K562 (cell line): ENCODE results near the gene SLC39A3. TPM values are rescaled to one million over a fixed set of nuclear protein-coding genes. Genes with fewer than 3 reads are reported as not detected.

Source experiments
- ATF1 ChIP-seq, 2 experiments: fragments of 450-650 bp in 1 of 2; IDR thresholded peaks; 2 replicates each; pipeline ENCODE4 v1.6.1; 2016; ENCODE audit warnings: missing compliant biosample characterization in 1 of 2, missing genetic modification characterization in 1 of 2
- COPS2 ChIP-seq: fragments of 450-650 bp; conservative IDR thresholded peaks from 2 replicates; pipeline ENCODE4 v1.6.1; 2016; ENCODE audit warnings: mild to moderate bottlenecking, moderate library complexity
- CREM ChIP-seq: IDR thresholded peaks from 2 replicates; pipeline ENCODE4 v1.6.1; 2014; ENCODE audit warnings: antibody characterized with exemption, low read depth
- E4F1 ChIP-seq: fragments of 250-450 bp; sonication (Bioruptor Pico); IDR thresholded peaks from 2 replicates; pipeline ENCODE4 v1.5.0; 2021; ENCODE audit warnings: mild to moderate bottlenecking, borderline replicate concordance
- ELK1 ChIP-seq: sonication (generic); formaldehyde crosslinking; IDR thresholded peaks from 2 replicates; pipeline ENCODE4 v1.8.1; 2022; ENCODE audit warnings: missing genetic modification reagents
- EZH2 ChIP-seq: IDR thresholded peaks from 2 replicates; pipeline ENCODE4 v1.6.1; 2012; ENCODE audit warnings: low read depth, mild to moderate bottlenecking, inconsistent platforms, low read length, borderline replicate concordance
- HDAC3 ChIP-seq: fragments of 450-650 bp; IDR thresholded peaks from 2 replicates; pipeline ENCODE4 v1.6.1; 2018; ENCODE audit warnings: borderline replicate concordance, mild to moderate bottlenecking, moderate library complexity; ENCODE audit not compliant: partially characterized antibody
- KDM4B ChIP-seq, 2 experiments: fragments of 450-650 bp in 1 of 2; sonication (generic) in 1 of 2; IDR thresholded peaks; 2 replicates each; pipeline ENCODE4 v1.6.1; 2016 to 2017; ENCODE audit warnings: borderline replicate concordance in 2 of 2, antibody characterized with exemption in 1 of 2, low read depth in 1 of 2, mild to moderate bottlenecking in 1 of 2
- KHSRP ChIP-seq: fragments of 450-650 bp; IDR thresholded peaks from 2 replicates; pipeline ENCODE4 v1.6.1; 2017
- L3MBTL2 ChIP-seq: fragments of 450-650 bp; IDR thresholded peaks from 2 replicates; pipeline ENCODE4 v1.6.1; 2016; ENCODE audit warnings: mild to moderate bottlenecking, moderate library complexity
- RBM22 ChIP-seq: fragments of 200-400 bp; formaldehyde crosslinking; IDR thresholded peaks from 2 replicates; pipeline ENCODE4 v1.6.1; 2018; ENCODE audit warnings: low read length, low read depth; ENCODE audit not compliant: poor library complexity, severe bottlenecking
- SIRT6 ChIP-seq: IDR thresholded peaks from one replicate; pipeline ENCODE4 v1.6.1; 2012; ENCODE audit warnings: low read depth, mild to moderate bottlenecking, control low read depth, inconsistent platforms, low read length, moderate library complexity
- SMARCC2 ChIP-seq: fragments of 450-650 bp; IDR thresholded peaks from 2 replicates; pipeline ENCODE4 v1.6.1; 2017; ENCODE audit warnings: antibody characterized with exemption, moderate library complexity, mild to moderate bottlenecking, low read depth
- ZFP1 ChIP-seq: fragments of 450-650 bp; formaldehyde crosslinking; IDR thresholded peaks from 2 replicates; pipeline ENCODE4 v1.4.0; 2020; ENCODE audit warnings: mild to moderate bottlenecking, mixed read lengths
- ZFP36 ChIP-seq: fragments of 150-350 bp; IDR thresholded peaks from 2 replicates; pipeline ENCODE4 v1.6.1; 2018; ENCODE audit warnings: low read length, low read depth; ENCODE audit not compliant: partially characterized antibody
- ZNF133 ChIP-seq: fragments of 250-450 bp; sonication (Bioruptor Pico); IDR thresholded peaks from 2 replicates; pipeline ENCODE4 v1.4.0; 2020; ENCODE audit warnings: mild to moderate bottlenecking
- ZNF41 ChIP-seq: fragments of 250-450 bp; sonication (Bioruptor Pico); conservative IDR thresholded peaks from 2 replicates; pipeline ENCODE4 v1.4.0; 2020; ENCODE audit warnings: mild to moderate bottlenecking
- ZNF699 ChIP-seq: fragments of 250-450 bp; sonication (Bioruptor Pico); IDR thresholded peaks from 2 replicates; pipeline ENCODE4 v1.8.0; 2021; ENCODE audit warnings: mild to moderate bottlenecking, moderate library complexity; ENCODE audit not compliant: insufficient replicate concordance
- ZNF778 ChIP-seq: fragments of 450-650 bp; formaldehyde crosslinking; IDR thresholded peaks from 2 replicates; pipeline ENCODE4 v1.4.0; 2020; ENCODE audit warnings: mild to moderate bottlenecking, moderate library complexity
- ZNF830 ChIP-seq: fragments of 250-450 bp; sonication (Bioruptor Pico); IDR thresholded peaks from 2 replicates; pipeline ENCODE4 v1.5.0; 2021; ENCODE audit warnings: mild to moderate bottlenecking
- polyA plus RNA-seq, 8 experiments: library from polyadenylated mRNA; depleted of rRNA in 4 of 8; stranded (reverse) in 5 of 8; unstranded in 3 of 8; fragments of >200 nt; fragmentation: Nextera tagmentation in 2 of 8; fragmentation: Illumina TruSeq in 1 of 8; extraction: Ambion mirVana in 2 of 8; extraction: Trizol in 1 of 8; gene quantifications; 2 replicates each; pipeline versions ENCODE4 v1.2.1 to v1.2.3, GENCODE V29; 2011 to 2014; ENCODE audit warnings: inconsistent platforms in 1 of 8, missing spikeins in 1 of 8
- total RNA-seq, 7 experiments: library from RNA; depleted of rRNA in 6 of 7; stranded (reverse); fragments of >200 nt in 6 of 7; fragmentation: Illumina TruSeq in 2 of 7; extraction: Trizol in 2 of 7; gene quantifications; 2 replicates each; pipeline versions ENCODE4 v1.2.1 to v1.2.3, GENCODE V29; 2011 to 2021; ENCODE audit warnings: low replicate concordance in 1 of 7
- TF ChIP-seq, protein P1 (sequence below), 2 experiments: fragments of 250-450 bp in 1 of 2; fragments of 450-650 bp in 1 of 2; sonication (Bioruptor Pico) in 1 of 2; IDR thresholded peaks; 2 replicates each; pipeline versions ENCODE4 v1.6.1 to v1.8.0; 2016 to 2021; ENCODE audit warnings: mild to moderate bottlenecking in 2 of 2, moderate library complexity in 2 of 2, missing compliant biosample characterization in 1 of 2, missing genetic modification characterization in 1 of 2
- TF ChIP-seq, protein P2 (sequence below): sonication (generic); formaldehyde crosslinking; IDR thresholded peaks from 2 replicates; pipeline ENCODE4 v1.9.0; 2022; ENCODE audit warnings: mild to moderate bottlenecking, missing genetic modification reagents
- TF ChIP-seq, protein P3 (sequence below): fragments of 250-450 bp; sonication (Bioruptor Pico); IDR thresholded peaks from 2 replicates; pipeline ENCODE4 v1.8.0; 2022; ENCODE audit warnings: moderate library complexity, mild to moderate bottlenecking, inconsistent platforms

The SLC39A3 gene
- total and polyA plus RNA-seq, 9 of the 15 experiments (the other 6 are each of a cell fraction or from before 2014, with no cell fraction given): 2.3 to 215 (median 127) TPM

GRCh38 chr19:2782936-2783780, 43.3 kb upstream of the SLC39A3 start, which contains the start of gene SGTA (continued):
- TF ChIP-seq SMARCC2 (no peak), CREM (peak; percentile 99), ZNF830 (CRISPR knock-in tag) (no peak), COPS2 (no peak), KHSRP (no peak), ATF1 (CRISPR knock-in tag; IDR thresholded peaks at IDR 0.05) (peak; percentile 68), ATF1 (tag; IDR thresholded peaks at IDR 0.05) (peak; percentile 97), ZNF699 (CRISPR knock-in tag) (no peak), HDAC3 (no peak), SIRT6 (no peak), EZH2 (no peak), L3MBTL2 (peak; percentile 100), ZNF133 (CRISPR knock-in tag) (no peak), KDM4B (IDR thresholded peaks at IDR 0.05; ENCODE audit: borderline replicate concordance in 2 of 2, low read depth in 1 of 2) (peak in 1 of 2 experiments; percentile 70; a peak in 1 of 4 replicates), E4F1 (CRISPR knock-in tag) (no peak), ZNF41 (CRISPR knock-in tag) (no peak), ZFP1 (CRISPR knock-in tag) (no peak), ZFP36 (peak; percentile 23), ELK1 (no peak), ZNF778 (no peak), RBM22 (peak; percentile 78)
- TF ChIP-seq, protein P1, sequence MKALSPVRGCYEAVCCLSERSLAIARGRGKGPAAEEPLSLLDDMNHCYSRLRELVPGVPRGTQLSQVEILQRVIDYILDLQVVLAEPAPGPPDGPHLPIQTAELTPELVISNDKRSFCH (CRISPR knock-in tag; IDR thresholded peaks at IDR 0.05): no peak
- TF ChIP-seq, protein P1 (tag; IDR thresholded peaks at IDR 0.05): peak; percentile 85
- TF ChIP-seq, protein P2, sequence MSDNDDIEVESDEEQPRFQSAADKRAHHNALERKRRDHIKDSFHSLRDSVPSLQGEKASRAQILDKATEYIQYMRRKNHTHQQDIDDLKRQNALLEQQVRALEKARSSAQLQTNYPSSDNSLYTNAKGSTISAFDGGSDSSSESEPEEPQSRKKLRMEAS (CRISPR knock-in tag): peak; percentile 100
- TF ChIP-seq, protein P3, sequence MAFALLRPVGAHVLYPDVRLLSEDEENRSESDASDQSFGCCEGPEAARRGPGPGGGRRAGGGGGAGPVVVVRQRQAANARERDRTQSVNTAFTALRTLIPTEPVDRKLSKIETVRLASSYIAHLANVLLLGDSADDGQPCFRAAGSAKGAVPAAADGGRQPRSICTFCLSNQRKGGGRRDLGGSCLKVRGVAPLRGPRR (CRISPR knock-in tag): peak; percentile 67; the same call in 1 of the 2 replicates
